ENCODE data around the gene CCL22. TPM values are rescaled to one million over a fixed set of nuclear protein-coding genes. Genes with fewer than 3 reads are reported as not detected.

The CCL22 gene
- total and polyA plus RNA-seq, 2 experiments from 2014 or later = 0.19 TPM; not detected in 1

Small RNA genes within 50 kb of the gene (small RNA-seq; reads per million reads assigned to genes)
- not detected for gene AC108081.1 (ENCODE audit: low replicate concordance)

Other genes starting within 250 kb of the CCL22 start
- gene PSME3IP1, start 172.7 kb upstream of the CCL22 start, total RNA-seq (2014; rRNA removed; shearing (Covaris generic)) = 78.0 and 111 TPM in 2 replicates
- 93.2 and 105 TPM in 2 replicates for gene PSME3IP1, start 172.7 kb upstream of the CCL22 start, polyA plus RNA-seq (2016; fragmentation: Nextera tagmentation; extraction: Ambion mirVana)
- gene RSPRY1, start 172.5 kb upstream of the CCL22 start, total RNA-seq (2014; rRNA removed; shearing (Covaris generic)) = 35.9 and 39.7 TPM in 2 replicates
- 20.4 and 25.8 TPM in 2 replicates for gene RSPRY1, start 172.5 kb upstream of the CCL22 start, polyA plus RNA-seq (2016; fragmentation: Nextera tagmentation; extraction: Ambion mirVana)
- gene ARL2BP, start 113.5 kb upstream of the CCL22 start, total RNA-seq (2014; rRNA removed; shearing (Covaris generic)) = 13.2 and 13.4 TPM in 2 replicates
- 10.3 and 10.9 TPM in 2 replicates for gene ARL2BP, start 113.5 kb upstream of the CCL22 start, polyA plus RNA-seq (2016; fragmentation: Nextera tagmentation; extraction: Ambion mirVana)
- 2.1 and 6.1 TPM in 2 replicates for gene PLLP, start 74.1 kb upstream of the CCL22 start, total RNA-seq (2014; rRNA removed; shearing (Covaris generic))
- 1.3 and 1.9 TPM in 2 replicates for gene PLLP, start 74.1 kb upstream of the CCL22 start, polyA plus RNA-seq (2016; fragmentation: Nextera tagmentation; extraction: Ambion mirVana)
- gene CX3CL1, start 13.7 kb downstream of the CCL22 start, total RNA-seq (2014; rRNA removed; shearing (Covaris generic)) = 0.16 and 2.8 TPM in 2 replicates
- 0.24 and 0.30 TPM in 2 replicates for gene CX3CL1, start 13.7 kb downstream of the CCL22 start, polyA plus RNA-seq (2016; fragmentation: Nextera tagmentation; extraction: Ambion mirVana)
- gene CCL17, start 46.0 kb downstream of the CCL22 start, total RNA-seq (2014; rRNA removed; shearing (Covaris generic)) = not detected in 2 replicates
- not detected in 2 replicates for gene CCL17, start 46.0 kb downstream of the CCL22 start, polyA plus RNA-seq (2016; fragmentation: Nextera tagmentation; extraction: Ambion mirVana)
- gene CIAPIN1, start 88.6 kb downstream of the CCL22 start, total RNA-seq (2014; rRNA removed; shearing (Covaris generic)) = 70.3 and 75.4 TPM in 2 replicates
- gene CIAPIN1, start 88.6 kb downstream of the CCL22 start, polyA plus RNA-seq (2016; fragmentation: Nextera tagmentation; extraction: Ambion mirVana) = 36.5 and 40.0 TPM in 2 replicates
- 24.7 and 36.3 TPM in 2 replicates for gene COQ9, start 88.7 kb downstream of the CCL22 start, total RNA-seq (2014; rRNA removed; shearing (Covaris generic))
- gene COQ9, start 88.7 kb downstream of the CCL22 start, polyA plus RNA-seq (2016; fragmentation: Nextera tagmentation; extraction: Ambion mirVana) = 26.6 and 28.6 TPM in 2 replicates
- 107 and 123 TPM in 2 replicates for gene POLR2C, start 103.9 kb downstream of the CCL22 start, total RNA-seq (2014; rRNA removed; shearing (Covaris generic))
- gene POLR2C, start 103.9 kb downstream of the CCL22 start, polyA plus RNA-seq (2016; fragmentation: Nextera tagmentation; extraction: Ambion mirVana) = 36.4 and 37.6 TPM in 2 replicates
- gene DOK4, start 127.7 kb downstream of the CCL22 start, total RNA-seq (2014; rRNA removed; shearing (Covaris generic)) = 26.6 and 29.1 TPM in 2 replicates
- 11.4 and 12.9 TPM in 2 replicates for gene DOK4, start 127.7 kb downstream of the CCL22 start, polyA plus RNA-seq (2016; fragmentation: Nextera tagmentation; extraction: Ambion mirVana)
- gene CCDC102A, start 177.8 kb downstream of the CCL22 start, total RNA-seq (2014; rRNA removed; shearing (Covaris generic)) = 4.7 and 5.2 TPM in 2 replicates
- gene CCDC102A, start 177.8 kb downstream of the CCL22 start, polyA plus RNA-seq (2016; fragmentation: Nextera tagmentation; extraction: Ambion mirVana) = 2.0 and 3.2 TPM in 2 replicates
- gene ADGRG5, start 183.9 kb downstream of the CCL22 start, total RNA-seq (2014; rRNA removed; shearing (Covaris generic)) = 5.5 and 11.1 TPM in 2 replicates
- 2.2 and 2.6 TPM in 2 replicates for gene ADGRG5, start 183.9 kb downstream of the CCL22 start, polyA plus RNA-seq (2016; fragmentation: Nextera tagmentation; extraction: Ambion mirVana)

Measured in GM23338 (cell line).